Vagina (tissue), 2 donors: Measurements from ENCODE around the gene BIRC7. TPM values are rescaled to one million over a fixed set of nuclear protein-coding genes. Genes with fewer than 3 reads are reported as not detected.

Source experiments
- DNase-seq, 2 donors: peaks; one replicate each; pipeline ENCODE4 v3.0.0-alpha.2; 2017; ENCODE audit errors: extremely low spot score in 2 of 2
- H3K27ac ChIP-seq: fragments of 200-600 bp; sonication (generic); one replicate; pipeline ENCODE4 v1.5.1; 2019
- H3K27me3 ChIP-seq: fragments of 200-600 bp; sonication (generic); one replicate; pipeline ENCODE4 v1.5.1; 2019
- H3K36me3 ChIP-seq, 2 donors: fragments of 200-600 bp; sonication (generic); one replicate each; pipeline ENCODE4 v1.5.1; 2017 to 2019
- H3K4me1 ChIP-seq: fragments of 200-600 bp; sonication (generic); one replicate; pipeline ENCODE4 v1.5.1; 2019
- H3K4me3 ChIP-seq, 2 donors: fragments of 200-600 bp; sonication (generic); 1 replicate in 1 of 2; 2 replicates in 1 of 2; pipeline ENCODE4 v1.5.1; 2016 to 2019
- H3K9me3 ChIP-seq: fragments of 200-600 bp; sonication (generic); one replicate; pipeline ENCODE4 v1.5.1; 2019
- POLR2A ChIP-seq, 2 donors: fragments of 450-650 bp; IDR thresholded peaks; one replicate each; pipeline ENCODE4 v1.6.1; 2017; ENCODE audit warnings: antibody characterized with exemption in 2 of 2, mild to moderate bottlenecking in 2 of 2, moderate library complexity in 2 of 2
- POLR2AphosphoS5 ChIP-seq, 2 donors: sonication (generic); formaldehyde crosslinking; IDR thresholded peaks; one replicate each; pipeline ENCODE4 v1.9.0; 2017; ENCODE audit warnings: antibody characterized with exemption in 2 of 2, mild to moderate bottlenecking in 2 of 2, low read depth in 1 of 2; ENCODE audit not compliant: insufficient read depth in 1 of 2
- intact Hi-C: fragments of 100-400 bp; cut with DNase I; formaldehyde crosslinking; loops from one replicate; pipeline ENCODE4 v1.15.1; 2023
- total RNA-seq: library from RNA; depleted of rRNA; stranded (reverse); fragments of >200 nt; gene quantifications from one replicate; pipeline ENCODE4 v1.2.3, GENCODE V29; 2016
- TF ChIP-seq, protein P1 (sequence below), 3 experiments: fragments of 450-650 bp in 2 of 3; fragments of 200-600 bp in 1 of 3; sonication (generic) in 1 of 3; IDR thresholded peaks; one replicate each; pipeline ENCODE4 v1.5.1; 2017 to 2019; ENCODE audit warnings: antibody characterized with exemption in 3 of 3, mild to moderate bottlenecking in 2 of 3, moderate library complexity in 2 of 3

The BIRC7 gene, protein sequence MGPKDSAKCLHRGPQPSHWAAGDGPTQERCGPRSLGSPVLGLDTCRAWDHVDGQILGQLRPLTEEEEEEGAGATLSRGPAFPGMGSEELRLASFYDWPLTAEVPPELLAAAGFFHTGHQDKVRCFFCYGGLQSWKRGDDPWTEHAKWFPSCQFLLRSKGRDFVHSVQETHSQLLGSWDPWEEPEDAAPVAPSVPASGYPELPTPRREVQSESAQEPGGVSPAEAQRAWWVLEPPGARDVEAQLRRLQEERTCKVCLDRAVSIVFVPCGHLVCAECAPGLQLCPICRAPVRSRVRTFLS
- total RNA-seq: 2.7 TPM

DNA sequence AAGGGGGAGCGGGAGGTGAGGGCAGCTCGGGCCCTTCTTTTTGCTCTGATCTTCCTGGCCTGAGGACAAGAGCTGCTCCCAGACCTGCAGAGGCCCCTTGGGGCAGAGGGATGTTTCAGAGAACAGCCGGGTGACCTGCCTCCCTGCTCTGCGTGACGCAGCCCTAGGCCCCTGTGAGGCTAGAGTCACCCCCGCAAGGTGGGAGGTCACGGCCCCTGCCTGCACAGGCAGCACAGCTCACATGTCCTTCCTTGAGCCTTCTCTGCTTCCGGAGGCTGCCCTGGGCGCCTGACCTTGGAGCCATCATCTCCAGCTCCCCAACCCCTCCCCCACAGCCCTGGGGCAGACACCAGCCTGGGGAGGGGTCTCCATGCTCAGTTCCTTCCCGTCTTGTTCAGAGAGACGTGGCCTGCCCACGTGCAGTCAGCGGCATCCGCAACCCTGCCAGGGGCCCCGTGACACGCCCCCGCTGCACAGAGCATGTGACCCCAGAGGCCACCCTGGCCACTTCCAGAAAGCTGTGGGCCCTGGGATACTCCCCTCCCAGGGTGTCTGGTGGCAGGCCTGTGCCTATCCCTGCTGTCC, at the start of gene BIRC7:
Gene BIRC7, plus strand, starts transcription at position 507 of the 585 bp plus-strand sequence. CDS start 192 bp downstream, outside the sequence.
- no peak within 1 kb of the TSS for H3K27ac ChIP-seq
- no peaks in the 10 kb centered on the region for H3K4me1 ChIP-seq
- H3K27me3 ChIP-seq: no peaks in the 10 kb centered on the region
- H3K4me3 ChIP-seq: no peak within 1 kb of the TSS
- no peak for DNase-seq
- H3K9me3 ChIP-seq: no peaks in the 10 kb centered on the region
- no peaks in the 10 kb centered on the region for H3K36me3 ChIP-seq
- no peak for TF ChIP-seq POLR2AphosphoS5 (IDR thresholded peaks at IDR 0.05; ENCODE audit: insufficient read depth in 1 of 2, low read depth in 1 of 2)
- TF ChIP-seq, protein P1, sequence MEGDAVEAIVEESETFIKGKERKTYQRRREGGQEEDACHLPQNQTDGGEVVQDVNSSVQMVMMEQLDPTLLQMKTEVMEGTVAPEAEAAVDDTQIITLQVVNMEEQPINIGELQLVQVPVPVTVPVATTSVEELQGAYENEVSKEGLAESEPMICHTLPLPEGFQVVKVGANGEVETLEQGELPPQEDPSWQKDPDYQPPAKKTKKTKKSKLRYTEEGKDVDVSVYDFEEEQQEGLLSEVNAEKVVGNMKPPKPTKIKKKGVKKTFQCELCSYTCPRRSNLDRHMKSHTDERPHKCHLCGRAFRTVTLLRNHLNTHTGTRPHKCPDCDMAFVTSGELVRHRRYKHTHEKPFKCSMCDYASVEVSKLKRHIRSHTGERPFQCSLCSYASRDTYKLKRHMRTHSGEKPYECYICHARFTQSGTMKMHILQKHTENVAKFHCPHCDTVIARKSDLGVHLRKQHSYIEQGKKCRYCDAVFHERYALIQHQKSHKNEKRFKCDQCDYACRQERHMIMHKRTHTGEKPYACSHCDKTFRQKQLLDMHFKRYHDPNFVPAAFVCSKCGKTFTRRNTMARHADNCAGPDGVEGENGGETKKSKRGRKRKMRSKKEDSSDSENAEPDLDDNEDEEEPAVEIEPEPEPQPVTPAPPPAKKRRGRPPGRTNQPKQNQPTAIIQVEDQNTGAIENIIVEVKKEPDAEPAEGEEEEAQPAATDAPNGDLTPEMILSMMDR (IDR thresholded peaks at IDR 0.05): no peak
- intact Hi-C loops: no loop called here

DNA sequence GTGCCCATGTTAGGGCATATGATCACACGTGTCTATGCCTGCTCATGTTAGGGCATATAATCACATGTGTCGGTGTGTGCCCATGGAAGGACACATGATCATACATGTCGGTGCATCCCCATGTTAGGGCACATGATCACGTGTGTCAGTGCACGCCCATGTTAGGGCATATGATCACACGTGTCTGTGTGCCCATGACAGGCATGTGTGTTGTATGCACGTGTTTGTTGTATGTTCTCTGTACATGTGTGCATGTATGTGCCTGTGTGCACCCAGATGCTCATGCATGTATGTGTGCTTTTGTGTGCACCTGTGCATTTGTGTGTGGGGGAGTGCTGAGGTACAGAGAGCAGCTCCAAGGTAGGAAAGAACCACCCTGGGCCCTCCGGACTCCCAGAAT, 49.6 kb upstream of the BIRC7 start:
- no peaks in the 10 kb centered on the region for H3K4me1 ChIP-seq
- TF ChIP-seq POLR2A (IDR thresholded peaks at IDR 0.05) (no peak), POLR2AphosphoS5 (IDR thresholded peaks at IDR 0.05; ENCODE audit: insufficient read depth in 1 of 2, low read depth in 1 of 2) (no peak)
- TF ChIP-seq, protein P1 (IDR thresholded peaks at IDR 0.05): no peak
- intact Hi-C loops: no loop called here
- no peak overlapping the region for H3K27ac ChIP-seq
- H3K36me3 ChIP-seq: no peaks in the 10 kb centered on the region
- H3K4me3 ChIP-seq: no peak overlapping the region
- H3K9me3 ChIP-seq: no peaks in the 10 kb centered on the region
- no peak for DNase-seq
- no peaks in the 10 kb centered on the region for H3K27me3 ChIP-seq

DNA sequence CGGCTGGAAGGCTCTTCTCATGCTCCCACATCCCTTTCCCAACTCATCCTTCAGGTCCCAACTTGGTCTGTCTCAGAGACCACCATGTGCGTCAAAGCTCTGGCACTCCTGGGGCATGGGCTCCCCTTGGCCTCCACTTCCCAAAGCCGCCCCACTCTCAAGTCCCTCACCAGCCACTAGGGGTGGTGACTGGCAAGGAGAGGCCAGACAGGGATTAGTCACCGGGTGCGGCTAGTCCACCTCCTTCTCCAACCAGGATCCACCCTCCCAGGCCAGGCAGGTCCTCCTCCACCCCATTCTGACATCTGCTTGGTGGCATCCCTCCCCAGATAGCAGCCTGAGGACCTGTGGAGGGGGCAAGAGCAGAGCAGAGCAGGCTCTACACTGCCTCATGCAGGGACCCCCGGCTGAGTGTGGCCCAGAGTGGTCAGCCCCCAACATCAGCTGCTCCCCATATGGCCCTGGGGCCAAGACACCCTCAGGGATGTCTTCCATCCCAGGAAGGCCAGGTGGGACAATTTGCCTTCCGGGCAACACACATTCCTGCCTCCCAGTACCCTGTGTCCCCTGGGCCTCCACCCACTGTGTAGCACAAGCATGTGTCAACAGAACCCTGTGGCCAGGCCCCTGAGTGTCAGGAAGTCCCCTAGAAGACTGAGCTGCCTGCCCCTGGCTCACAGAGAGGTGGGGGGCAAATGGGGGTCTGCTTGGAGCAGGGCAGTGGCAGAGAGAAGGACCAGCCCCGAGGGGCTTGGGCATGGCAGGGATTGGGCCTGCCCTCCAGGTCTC, 49.0 kb upstream of the BIRC7 start:
- no peak for TF ChIP-seq POLR2A (IDR thresholded peaks at IDR 0.05)
- TF ChIP-seq POLR2AphosphoS5 (IDR thresholded peaks at IDR 0.05; ENCODE audit: insufficient read depth in 1 of 2, low read depth in 1 of 2): no peak
- TF ChIP-seq, protein P1 (IDR thresholded peaks at IDR 0.05): no peak
- intact Hi-C loops: no loop called here
- H3K4me3 ChIP-seq: no peak overlapping the region

DNA sequence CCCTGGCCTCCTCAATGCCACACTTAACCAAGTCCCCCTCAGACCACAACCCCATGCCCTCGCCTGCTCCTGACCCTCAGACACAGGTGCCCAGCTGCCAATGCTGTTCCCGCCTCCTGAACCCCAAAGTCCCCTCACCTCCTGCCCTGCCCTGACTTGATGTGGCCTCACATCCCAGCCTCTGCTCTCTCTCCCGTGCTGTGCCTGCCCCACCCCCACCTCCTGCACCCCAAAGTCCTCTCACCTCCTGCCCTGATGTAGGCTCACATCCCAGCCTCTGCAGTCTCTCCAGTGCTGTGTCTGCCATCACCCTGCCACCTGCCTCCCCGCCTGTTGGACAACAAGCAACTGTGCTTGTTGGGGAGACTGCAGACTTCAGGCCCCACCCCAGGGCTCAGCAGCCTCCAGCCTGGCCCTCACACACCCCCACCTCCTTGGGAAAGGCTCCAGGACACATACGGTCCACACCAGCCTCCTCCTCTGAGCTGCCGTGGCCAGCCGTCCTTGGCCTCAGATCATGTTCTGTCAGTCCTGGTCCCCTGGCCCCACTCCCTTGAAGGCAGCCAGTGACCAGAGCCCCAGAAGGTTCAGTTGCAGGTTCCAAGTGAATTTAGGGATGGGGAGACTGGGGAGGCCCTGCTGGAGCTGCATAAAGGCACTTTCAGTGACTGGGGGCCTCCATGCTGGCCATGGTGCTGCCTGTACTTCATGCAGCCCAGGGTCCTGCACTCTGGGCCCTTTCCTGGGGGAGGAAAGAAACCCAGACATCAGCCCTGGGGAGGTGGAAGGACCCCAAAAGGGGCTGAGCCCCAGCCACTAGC, 48.2 kb upstream of the BIRC7 start:
- Histone ChIP-seq H3K4me1 (no peaks in the 10 kb centered on the region), H3K27ac (no peak overlapping the region), H3K27me3 (no peaks in the 10 kb centered on the region), H3K36me3 (no peaks in the 10 kb centered on the region), H3K4me3 (no peak overlapping the region), H3K9me3 (no peaks in the 10 kb centered on the region)
- DNase-seq: no peak
- intact Hi-C loops: no loop called here
- no peak for TF ChIP-seq POLR2AphosphoS5 (IDR thresholded peaks at IDR 0.05; ENCODE audit: insufficient read depth in 1 of 2, low read depth in 1 of 2)
- TF ChIP-seq, protein P1 (IDR thresholded peaks at IDR 0.05): no peak
- no peak for TF ChIP-seq POLR2A (IDR thresholded peaks at IDR 0.05)

More for the DNA sequence above, 49.0 kb upstream of the BIRC7 start:
- Histone ChIP-seq H3K4me1 (no peaks in the 10 kb centered on the region), H3K27ac (no peak overlapping the region), H3K27me3 (no peaks in the 10 kb centered on the region), H3K36me3 (no peaks in the 10 kb centered on the region), H3K9me3 (no peaks in the 10 kb centered on the region)
- no peak for DNase-seq
